AG09319 (cell line): Measurements from ENCODE around the gene TXNDC15.

Experiments
- DNase-seq: peaks from one replicate; pipeline ENCODE4 v3.0.0-alpha.2; 2010; ENCODE audit warnings: low read depth; ENCODE audit errors: extremely low read depth
- CTCF ChIP-seq: IDR thresholded peaks from 2 replicates; pipeline ENCODE4 v1.5.1; 2011; ENCODE audit warnings: low read depth, mild to moderate bottlenecking, inconsistent platforms, low read length, moderate library complexity

The TXNDC15 gene

GRCh38 chr5:134938030-134938429 lies 63.9 kb downstream of the TXNDC15 start:
- no peak for DNase-seq
- no peak for TF ChIP-seq CTCF

GRCh38 chr5:134939500-134939899 lies 65.3 kb downstream of the TXNDC15 start:
- no peak for TF ChIP-seq CTCF
- no peak for DNase-seq

GRCh38 chr5:134943547-134943946 lies 69.4 kb downstream of the TXNDC15 start:
- DNase-seq, result no peak
- no peak for TF ChIP-seq CTCF

GRCh38 chr5:134944630-134945029 lies 70.5 kb downstream of the TXNDC15 start:
- DNase-seq, result peak; percentile 49
- no peak for TF ChIP-seq CTCF

- no peak for DNase-seq
- TF ChIP-seq CTCF, result no peak
Observed at GRCh38 chr5:134945041-134945440, 70.9 kb downstream of the TXNDC15 start.

- DNase-seq, result no peak
- TF ChIP-seq CTCF, result no peak
Observed at GRCh38 chr5:134948911-134949310, 74.7 kb downstream of the TXNDC15 start.

GRCh38 chr5:134949316-134949715 lies 75.1 kb downstream of the TXNDC15 start:
- DNase-seq, result no peak
- no peak for TF ChIP-seq CTCF
